Left renal pelvis (tissue), 4 donors: ENCODE measurements around the gene ZNF740. TPM values are rescaled to one million over a fixed set of nuclear protein-coding genes. Genes with fewer than 3 reads are reported as not detected.

ENCODE experiments used
- DNase-seq, 4 donors: peaks; one replicate each; pipeline ENCODE4 v3.0.0-alpha.2; 2013; ENCODE audit warnings: low read depth in 4 of 4, low spot score in 3 of 4
- polyA plus RNA-seq, 4 donors: library from polyadenylated mRNA; unstranded; fragments of 120-200 nt; gene quantifications; one replicate each; pipeline ENCODE4 v1.2.1, GENCODE V29; 2013; ENCODE audit not compliant: insufficient read length in 4 of 4

Gene ZNF740
- polyA plus RNA-seq, 4 donors, result 53.2 to 76.4 (median 67.8) TPM

DNA sequence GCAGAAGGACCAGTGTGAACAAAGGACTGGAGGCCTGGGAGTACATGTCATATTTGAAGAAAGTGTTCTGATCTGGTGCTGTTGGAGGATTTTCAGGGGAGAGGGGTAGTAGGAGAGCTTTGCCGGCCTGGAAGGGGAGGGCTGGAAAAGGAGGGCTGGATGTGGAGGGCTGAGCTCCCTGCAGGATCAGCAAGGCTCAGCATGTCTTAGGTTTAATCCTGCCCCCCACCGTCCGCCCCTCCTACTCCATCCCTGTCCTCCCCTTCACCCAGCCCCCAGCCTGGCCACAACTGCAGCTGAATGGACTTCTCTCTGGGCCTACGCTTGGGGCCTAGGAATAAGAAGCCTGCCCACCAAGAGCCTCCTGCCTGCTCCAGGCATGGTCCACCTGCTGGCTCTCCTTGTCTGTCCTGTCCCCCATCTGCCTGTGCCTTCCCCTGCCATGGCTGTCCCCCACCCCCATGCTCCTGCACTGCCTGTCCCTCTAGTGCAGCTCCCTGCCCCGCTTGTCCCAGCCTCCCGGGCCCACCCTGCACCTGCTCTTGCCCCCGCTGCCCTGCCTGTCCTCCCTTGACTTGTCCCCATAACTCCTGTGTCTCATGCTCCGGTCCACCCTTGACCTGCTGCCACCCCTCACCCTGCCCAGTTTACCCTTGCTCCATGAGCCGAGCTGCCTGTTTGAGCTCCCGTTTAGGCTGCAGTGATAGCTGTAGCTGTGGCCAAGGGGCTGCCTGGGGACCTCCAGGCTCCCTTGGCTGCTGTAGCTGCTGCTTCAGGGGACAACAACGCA, 61.3 kb downstream of the ZNF740 start:
- no peak for DNase-seq

DNA sequence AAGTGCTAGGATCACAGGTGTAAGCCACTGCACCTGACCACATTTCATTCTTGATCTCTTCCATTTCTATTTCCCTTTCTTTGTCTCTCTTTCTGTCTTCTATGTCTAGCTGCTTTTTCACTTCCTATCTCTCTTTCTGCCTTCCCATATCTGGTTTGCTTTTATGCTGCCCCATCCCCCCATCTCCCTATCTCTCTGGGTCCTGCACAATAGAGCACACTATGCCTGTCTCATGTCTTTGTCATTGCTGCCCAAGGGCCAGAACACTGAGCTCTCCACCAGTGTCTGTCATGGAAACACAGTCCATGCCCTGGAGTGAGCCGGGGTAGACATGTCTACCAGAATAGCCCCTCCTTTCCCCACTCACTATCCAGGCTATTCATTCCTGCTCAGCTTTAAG, 63.8 kb downstream of the ZNF740 start:
- no peak for DNase-seq

Other genes starting within 250 kb of the ZNF740 start
- gene KRT18, start 231.6 kb upstream of the ZNF740 start, polyA plus RNA-seq, result 100 to 1,000 TPM in 3 of 4 donors, 1 to 10 TPM in 1; 9.7 to 215 (median 179) TPM
- gene EIF4B, start 174.3 kb upstream of the ZNF740 start, polyA plus RNA-seq, result 100 to 1,000 TPM; 470 to 530 (median 505) TPM
- 100 to 1,000 TPM in 3 of 4 donors, 10 to 100 TPM in 1; 90.5 to 142 (median 127) TPM for gene TNS2, start 130.7 kb upstream of the ZNF740 start, polyA plus RNA-seq
- gene SPRYD3, start 101.3 kb upstream of the ZNF740 start, polyA plus RNA-seq, result 10 to 100 TPM; 17.2 to 28.6 (median 19.0) TPM
- 100 to 1,000 TPM in 1 of 4 donors, 10 to 100 TPM in 3; 14.0 to 241 (median 19.8) TPM for gene IGFBP6, start 83.1 kb upstream of the ZNF740 start, polyA plus RNA-seq
- 1 to 10 TPM in 2 of 4 donors, under 1 TPM in 2; 0.72 to 1.3 (median 1.1) TPM for gene SOAT2, start 77.2 kb upstream of the ZNF740 start, polyA plus RNA-seq
- 100 to 1,000 TPM in 1 of 4 donors, 10 to 100 TPM in 3; 32.9 to 117 (median 70.5) TPM for gene CSAD, start 203 bp downstream of the ZNF740 start, polyA plus RNA-seq
- 1 to 10 TPM in 2 of 4 donors, under 1 TPM in 2; 0.86 to 2.4 (median 1.1) TPM for gene ITGB7, start 26.5 kb downstream of the ZNF740 start, polyA plus RNA-seq
- gene RARG, start 51.5 kb downstream of the ZNF740 start, polyA plus RNA-seq, result 10 to 100 TPM; 32.3 to 73.8 (median 38.9) TPM
- 10 to 100 TPM in 2 of 4 donors, 1 to 10 TPM in 2; 8.1 to 14.3 (median 9.2) TPM for gene ESPL1, start 87.6 kb downstream of the ZNF740 start, polyA plus RNA-seq
- 100 to 1,000 TPM; 546 to 729 (median 657) TPM for gene PFDN5, start 114.8 kb downstream of the ZNF740 start, polyA plus RNA-seq
- 10 to 100 TPM; 37.7 to 56.1 (median 48.6) TPM for gene MYG1, start 119.0 kb downstream of the ZNF740 start, polyA plus RNA-seq
- 10 to 100 TPM; 60.7 to 89.4 (median 76.2) TPM for gene AAAS, start 140.9 kb downstream of the ZNF740 start, polyA plus RNA-seq
- under 1 TPM; 0.17 to 0.27 (median 0.24) TPM for gene SP7, start 155.6 kb downstream of the ZNF740 start, polyA plus RNA-seq
- gene SP1, start 199.5 kb downstream of the ZNF740 start, polyA plus RNA-seq, result 10 to 100 TPM; 76.7 to 82.3 (median 79.3) TPM
- under 1 TPM; 0.16 to 0.63 (median 0.53) TPM for gene AMHR2, start 243.1 kb downstream of the ZNF740 start, polyA plus RNA-seq